OCI-LY7 (cell line): ENCODE data around the gene KSR1. TPM values are rescaled to one million over a fixed set of nuclear protein-coding genes. Genes with fewer than 3 reads are reported as not detected.

ENCODE experiments used
- BruUV-seq: library from RNA; stranded (reverse); fragments of 400-500 nt; replicated peaks from 2 replicates; lab custom pipeline; 2021; lab: Mats Ljungman, UMichigan
- CTCF ChIA-PET: fragments of 300-600 bp; sonication (Branson Sonifier 250); formaldehyde crosslinking; loops from one replicate; lab custom pipeline; 2022; ENCODE audit warnings: antibody characterized with exemption; ENCODE audit not compliant: unreplicated experiment; lab: Charles Lee
- POLR2A ChIA-PET: fragments of 300-600 bp; sonication (Branson Sonifier 250); formaldehyde crosslinking; loops from one replicate; lab custom pipeline; 2022; ENCODE audit warnings: antibody characterized with exemption; lab: Charles Lee
- DNase-seq: peaks from one replicate; pipeline ENCODE4 v3.0.0-alpha.2; 2015; ENCODE audit warnings: low spot score
- H2AFZ ChIP-seq: fragments of 200-600 bp; sonication (generic), shearing (Covaris generic); 2 replicates; pipeline ENCODE4 v1.6.1; 2014; ENCODE audit warnings: mild to moderate bottlenecking, antibody characterized with exemption, low read length, moderate library complexity
- H3K27ac ChIP-seq: fragments of 200-600 bp; sonication (generic); 2 replicates; pipeline ENCODE4 v1.5.1; 2014; ENCODE audit warnings: mixed run types, low read depth, mild to moderate bottlenecking, moderate library complexity, low read length, inconsistent platforms; ENCODE audit not compliant: poor library complexity, severe bottlenecking
- H3K36me3 ChIP-seq: fragments of 200-600 bp; sonication (generic); 2 replicates; pipeline ENCODE4 v1.6.1; 2014; ENCODE audit warnings: mild to moderate bottlenecking, antibody characterized with exemption, low read length, moderate library complexity, mixed read lengths; ENCODE audit not compliant: insufficient read depth
- H3K4me1 ChIP-seq: fragments of 200-600 bp; sonication (generic); 2 replicates; pipeline ENCODE4 v1.5.1; 2014; ENCODE audit warnings: mild to moderate bottlenecking, low read length; ENCODE audit not compliant: insufficient read depth, poor library complexity, severe bottlenecking
- H3K4me2 ChIP-seq: fragments of 200-600 bp; sonication (generic); 2 replicates; pipeline ENCODE4 v1.6.1; 2014; ENCODE audit warnings: mild to moderate bottlenecking, low read length
- H3K4me3 ChIP-seq: fragments of 200-600 bp; sonication (generic); 2 replicates; pipeline ENCODE4 v1.5.1; 2014; ENCODE audit warnings: mild to moderate bottlenecking, low read depth, low read length; ENCODE audit not compliant: poor library complexity, severe bottlenecking
- H3K79me2 ChIP-seq: fragments of 200-600 bp; sonication (generic); 2 replicates; pipeline ENCODE4 v1.6.1; 2016; ENCODE audit warnings: low read depth, mild to moderate bottlenecking, low read length, moderate library complexity, mixed read lengths; ENCODE audit not compliant: insufficient read depth
- H3K9me2 ChIP-seq: fragments of 200-600 bp; sonication (generic); 2 replicates; pipeline ENCODE4 v1.6.1; 2016; ENCODE audit warnings: mild to moderate bottlenecking, low read length, mixed read lengths; ENCODE audit not compliant: insufficient read depth
- H3K9me3 ChIP-seq: fragments of 200-600 bp; sonication (generic); 2 replicates; pipeline ENCODE4 v1.6.1; 2014; ENCODE audit warnings: mild to moderate bottlenecking, mixed run types, low read length, mixed read lengths
- H4K20me1 ChIP-seq: fragments of 200-600 bp; sonication (generic); 2 replicates; pipeline ENCODE4 v1.6.1; 2014; ENCODE audit warnings: mild to moderate bottlenecking, antibody characterized with exemption, low read length, moderate library complexity, mixed read lengths; ENCODE audit not compliant: insufficient read depth
- EZH2phosphoT487 ChIP-seq: fragments of 200-600 bp; sonication (generic); IDR thresholded peaks from 2 replicates; pipeline ENCODE4 v1.6.1; 2018; ENCODE audit warnings: low read depth, borderline replicate concordance, mild to moderate bottlenecking, mixed run types, antibody characterized with exemption, low read length, moderate library complexity, mixed read lengths
- intact Hi-C: fragments of 100-400 bp; cut with micrococcal nuclease; formaldehyde crosslinking; loops from one replicate; pipeline ENCODE4 v1.10.0; 2022; ENCODE audit not compliant: unreplicated experiment
- total RNA-seq, 2 experiments: library from RNA; depleted of rRNA in 1 of 2; stranded (reverse); fragments of >200 nt in 1 of 2; shearing (Covaris generic) in 1 of 2; gene quantifications; 2 replicates each; pipeline ENCODE4 v1.2.3, GENCODE V29; 2014 to 2022
- TF ChIP-seq, protein P1 (sequence below): fragments of 200-600 bp; sonication (generic); conservative IDR thresholded peaks from 2 replicates; pipeline ENCODE4 v1.5.1; 2014; ENCODE audit warnings: mild to moderate bottlenecking, antibody characterized with exemption, low read length, moderate library complexity, mixed read lengths

KSR1 gene
- total RNA-seq, 2 experiments from 2014 or later = 2.2 to 4.1 TPM

DNA sequence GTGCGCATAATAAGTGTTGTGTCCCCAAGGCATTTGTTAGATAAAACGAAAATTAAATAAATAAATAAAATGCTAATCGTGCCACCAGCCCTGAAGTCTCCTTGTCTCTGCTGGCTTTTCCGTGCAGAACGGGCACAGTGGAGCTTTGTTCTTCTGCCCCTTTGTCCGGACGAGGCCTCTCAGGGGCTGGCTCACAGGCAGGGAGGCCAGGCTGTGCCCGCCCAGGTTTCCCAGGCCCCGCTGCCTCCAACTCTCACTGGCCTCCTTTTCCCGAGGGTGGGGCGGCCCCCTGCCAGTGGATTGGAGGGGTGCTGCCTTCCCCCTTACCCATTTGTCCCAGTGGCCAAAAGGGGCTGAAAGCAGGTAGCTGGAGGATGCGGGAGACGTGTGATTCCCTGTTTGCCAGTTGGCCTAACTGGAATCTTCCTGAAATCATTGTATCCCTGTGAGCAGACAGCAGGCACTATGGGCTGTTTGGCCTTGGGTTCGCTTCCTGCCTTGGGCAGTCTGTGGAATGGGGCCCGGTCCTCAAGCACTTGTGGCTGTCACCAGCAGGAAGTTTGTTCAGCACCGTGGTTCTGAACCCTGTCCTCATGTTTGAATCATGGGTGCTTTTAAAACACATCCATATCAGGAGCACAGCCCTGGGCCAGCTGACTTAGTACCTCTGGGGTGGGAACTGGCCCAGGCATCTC lies 64.4 kb downstream of the KSR1 start:
- H3K9me3 ChIP-seq = no peaks in the 10 kb centered on the region
- intact Hi-C loops = no loop called here
- H3K79me2 ChIP-seq = no peaks in the 10 kb centered on the region
- H3K4me1 ChIP-seq = no peaks in the 10 kb centered on the region
- CTCF ChIA-PET = no interaction called here
- H3K27ac ChIP-seq = no peak overlapping the region
- no peak overlapping the region for H2AFZ ChIP-seq
- POLR2A ChIA-PET = no interaction called here
- no peaks in the 10 kb centered on the region for H4K20me1 ChIP-seq
- BruUV-seq = no TSS peak
- no peak for TF ChIP-seq EZH2phosphoT487
- TF ChIP-seq, protein P1, sequence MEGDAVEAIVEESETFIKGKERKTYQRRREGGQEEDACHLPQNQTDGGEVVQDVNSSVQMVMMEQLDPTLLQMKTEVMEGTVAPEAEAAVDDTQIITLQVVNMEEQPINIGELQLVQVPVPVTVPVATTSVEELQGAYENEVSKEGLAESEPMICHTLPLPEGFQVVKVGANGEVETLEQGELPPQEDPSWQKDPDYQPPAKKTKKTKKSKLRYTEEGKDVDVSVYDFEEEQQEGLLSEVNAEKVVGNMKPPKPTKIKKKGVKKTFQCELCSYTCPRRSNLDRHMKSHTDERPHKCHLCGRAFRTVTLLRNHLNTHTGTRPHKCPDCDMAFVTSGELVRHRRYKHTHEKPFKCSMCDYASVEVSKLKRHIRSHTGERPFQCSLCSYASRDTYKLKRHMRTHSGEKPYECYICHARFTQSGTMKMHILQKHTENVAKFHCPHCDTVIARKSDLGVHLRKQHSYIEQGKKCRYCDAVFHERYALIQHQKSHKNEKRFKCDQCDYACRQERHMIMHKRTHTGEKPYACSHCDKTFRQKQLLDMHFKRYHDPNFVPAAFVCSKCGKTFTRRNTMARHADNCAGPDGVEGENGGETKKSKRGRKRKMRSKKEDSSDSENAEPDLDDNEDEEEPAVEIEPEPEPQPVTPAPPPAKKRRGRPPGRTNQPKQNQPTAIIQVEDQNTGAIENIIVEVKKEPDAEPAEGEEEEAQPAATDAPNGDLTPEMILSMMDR = no peak
- no peak overlapping the region for H3K4me3 ChIP-seq
- H3K4me2 ChIP-seq = no peak overlapping the region
- no peaks in the 10 kb centered on the region for H3K9me2 ChIP-seq
- no peak for DNase-seq
- no peaks in the 10 kb centered on the region for H3K36me3 ChIP-seq

DNA sequence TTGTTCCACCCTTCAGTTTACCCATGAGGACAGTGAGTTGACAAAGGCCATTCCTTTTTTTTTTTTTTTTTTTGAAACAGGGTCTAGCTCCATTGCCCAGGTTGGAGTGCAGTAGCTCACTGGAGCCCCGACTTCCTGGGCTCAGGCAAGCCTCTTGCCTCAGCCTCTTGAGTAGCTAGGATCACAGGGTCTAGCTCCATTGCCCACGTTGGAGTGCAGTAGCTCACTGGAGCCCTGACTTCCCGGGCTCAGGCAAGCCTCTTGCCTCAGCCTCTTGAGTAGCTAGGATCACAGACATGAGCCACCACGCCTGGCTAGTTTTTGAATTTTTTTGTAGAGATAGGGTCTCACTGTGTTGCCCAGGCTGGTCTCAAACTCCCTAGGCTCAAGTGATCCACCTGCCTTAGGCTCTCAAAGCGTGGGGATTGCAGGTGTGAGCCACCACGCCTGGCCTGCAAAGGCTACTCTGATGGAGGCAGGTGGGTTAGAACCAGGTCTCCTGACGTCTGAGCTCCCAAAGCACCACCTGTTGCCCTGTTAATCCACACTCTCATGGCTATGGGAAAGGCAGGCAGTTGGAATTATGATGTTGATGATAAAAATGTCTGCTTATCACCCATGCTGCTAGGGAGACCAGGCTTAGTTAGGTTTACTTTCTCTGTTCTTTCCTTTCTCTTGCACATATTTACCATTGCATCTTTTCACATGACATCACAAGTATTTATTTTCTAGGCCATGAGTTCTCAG lies 65.2 kb downstream of the KSR1 start:
- ChIA-PET POLR2A (no interaction called here), CTCF (no interaction called here)
- H2AFZ ChIP-seq = no peak overlapping the region
- H3K9me3 ChIP-seq = no peaks in the 10 kb centered on the region
- H3K4me3 ChIP-seq = no peak overlapping the region
- intact Hi-C loops = no loop called here
- TF ChIP-seq, protein P1 = no peak
- TF ChIP-seq EZH2phosphoT487 = no peak
- no peaks in the 10 kb centered on the region for H3K36me3 ChIP-seq
- H3K79me2 ChIP-seq = no peaks in the 10 kb centered on the region
- H3K9me2 ChIP-seq = no peaks in the 10 kb centered on the region
- no peaks in the 10 kb centered on the region for H3K4me1 ChIP-seq
- H3K4me2 ChIP-seq = no peak overlapping the region
- no peak for DNase-seq
- no TSS peak for BruUV-seq
- H3K27ac ChIP-seq = no peak overlapping the region
- H4K20me1 ChIP-seq = no peaks in the 10 kb centered on the region
